A172 (cell line): ENCODE results near the gene LPCAT3. TPM values are rescaled to one million over a fixed set of nuclear protein-coding genes. Genes with fewer than 3 reads are reported as not detected.

Experiments used
- DNase-seq: peaks from one replicate; pipeline ENCODE4 v3.0.0-alpha.2; 2015; ENCODE audit warnings: low spot score
- total RNA-seq: library from RNA; depleted of rRNA; stranded (reverse); fragments of >200 nt; shearing (Covaris generic); gene quantifications from 2 replicates; pipeline ENCODE4 v1.2.3, GENCODE V29; 2014; rRNA removed

LPCAT3 gene
- total RNA-seq, 1 experiment from 2014 or later: 9.2 TPM

GRCh38 chr12:6937481-6938352 lies 80.6 kb downstream of the LPCAT3 start:
- DNase-seq: no peak

- DNase-seq: no peak
Observed at GRCh38 chr12:6936636-6937480, 81.4 kb downstream of the LPCAT3 start.

GRCh38 chr12:6936194-6936635 lies 82.1 kb downstream of the LPCAT3 start:
- no peak for DNase-seq

DNA sequence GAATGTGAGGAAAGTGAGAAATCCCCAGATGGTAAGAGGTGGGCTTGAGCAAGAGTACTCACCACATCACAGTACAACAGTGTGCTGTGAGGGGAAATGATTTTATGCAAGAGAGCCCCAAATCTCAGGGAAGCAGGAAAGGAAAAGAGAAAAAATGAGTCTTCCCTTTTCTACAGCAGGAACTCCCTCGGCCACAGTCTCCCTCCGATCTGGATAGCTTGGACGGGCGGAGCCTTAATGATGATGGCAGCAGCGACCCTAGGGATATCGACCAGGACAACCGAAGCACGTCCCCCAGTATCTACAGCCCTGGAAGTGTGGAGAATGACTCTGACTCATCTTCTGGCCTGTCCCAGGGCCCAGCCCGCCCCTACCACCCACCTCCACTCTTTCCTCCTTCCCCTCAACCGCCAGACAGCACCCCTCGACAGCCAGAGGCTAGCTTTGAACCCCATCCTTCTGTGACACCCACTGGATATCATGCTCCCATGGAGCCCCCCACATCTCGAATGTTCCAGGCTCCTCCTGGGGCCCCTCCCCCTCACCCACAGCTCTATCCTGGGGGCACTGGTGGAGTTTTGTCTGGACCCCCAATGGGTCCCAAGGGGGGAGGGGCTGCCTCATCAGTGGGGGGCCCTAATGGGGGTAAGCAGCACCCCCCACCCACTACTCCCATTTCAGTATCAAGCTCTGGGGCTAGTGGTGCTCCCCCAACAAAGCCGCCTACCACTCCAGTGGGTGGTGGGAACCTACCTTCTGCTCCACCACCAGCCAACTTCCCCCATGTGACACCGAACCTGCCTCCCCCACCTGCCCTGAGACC lies 82.7 kb downstream of the LPCAT3 start:
- no peak for DNase-seq

GRCh38 chr12:6934110-6934509 lies 84.2 kb downstream of the LPCAT3 start:
- peak; percentile 33 for DNase-seq

DNA sequence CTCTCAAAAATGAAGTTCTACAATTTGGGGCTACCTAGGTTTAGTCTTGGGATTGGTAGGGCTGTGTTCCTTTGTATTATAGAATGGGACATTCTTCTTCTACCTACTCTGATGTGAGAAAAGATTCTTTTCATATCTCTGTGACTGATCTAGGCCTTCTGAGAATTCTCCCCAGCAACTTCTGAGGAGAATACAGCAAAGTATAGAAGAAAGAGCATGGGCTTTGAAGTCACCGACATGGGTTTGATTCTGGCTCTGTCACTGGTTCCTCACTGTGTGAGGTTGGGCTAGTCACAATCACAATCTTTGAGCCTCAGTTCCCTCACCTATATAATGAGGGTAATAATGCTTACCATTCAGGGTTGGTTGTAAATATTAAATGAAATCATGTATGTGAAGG lies 85.5 kb downstream of the LPCAT3 start:
- DNase-seq: no peak

- DNase-seq: no peak
Observed at GRCh38 chr12:6929466-6930452, 88.5 kb downstream of the LPCAT3 start.

DNA sequence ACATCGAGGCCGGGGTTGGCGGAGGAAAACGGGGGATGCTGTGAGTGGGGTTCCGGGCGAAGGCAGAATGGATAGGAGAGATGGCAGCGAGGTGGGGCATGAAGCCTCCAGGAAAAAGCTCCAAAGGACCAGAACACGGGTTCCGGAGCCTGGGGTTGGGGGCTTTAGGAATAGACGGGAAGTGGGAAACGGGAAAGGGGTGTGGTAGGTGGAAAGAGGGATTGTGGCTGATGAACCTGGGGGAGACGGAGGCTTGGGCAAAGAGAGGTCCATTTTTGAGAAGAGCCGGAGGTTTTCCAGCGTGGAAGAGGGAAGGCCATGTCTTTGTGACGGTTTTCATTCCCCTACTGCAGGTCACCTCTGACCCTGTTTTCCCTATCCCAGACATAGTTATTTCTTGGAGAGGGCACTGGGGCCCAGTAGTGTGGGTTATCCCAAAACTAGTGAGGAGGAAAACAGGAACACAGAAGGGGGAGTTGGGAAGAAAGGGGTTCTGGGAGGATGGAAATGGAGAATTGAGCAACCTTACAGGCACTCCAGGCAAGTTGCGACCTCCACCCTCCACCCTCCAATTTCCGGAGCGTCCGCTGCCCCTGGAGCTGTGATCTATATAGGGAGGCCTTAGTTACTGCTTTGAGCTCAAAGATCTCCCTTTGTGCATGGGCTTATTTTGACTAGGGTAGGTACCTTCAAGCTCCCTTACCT lies 89.4 kb downstream of the LPCAT3 start:
- DNase-seq: no peak

GRCh38 chr12:6928022-6928702 lies 90.1 kb downstream of the LPCAT3 start:
- DNase-seq: no peak

DNA sequence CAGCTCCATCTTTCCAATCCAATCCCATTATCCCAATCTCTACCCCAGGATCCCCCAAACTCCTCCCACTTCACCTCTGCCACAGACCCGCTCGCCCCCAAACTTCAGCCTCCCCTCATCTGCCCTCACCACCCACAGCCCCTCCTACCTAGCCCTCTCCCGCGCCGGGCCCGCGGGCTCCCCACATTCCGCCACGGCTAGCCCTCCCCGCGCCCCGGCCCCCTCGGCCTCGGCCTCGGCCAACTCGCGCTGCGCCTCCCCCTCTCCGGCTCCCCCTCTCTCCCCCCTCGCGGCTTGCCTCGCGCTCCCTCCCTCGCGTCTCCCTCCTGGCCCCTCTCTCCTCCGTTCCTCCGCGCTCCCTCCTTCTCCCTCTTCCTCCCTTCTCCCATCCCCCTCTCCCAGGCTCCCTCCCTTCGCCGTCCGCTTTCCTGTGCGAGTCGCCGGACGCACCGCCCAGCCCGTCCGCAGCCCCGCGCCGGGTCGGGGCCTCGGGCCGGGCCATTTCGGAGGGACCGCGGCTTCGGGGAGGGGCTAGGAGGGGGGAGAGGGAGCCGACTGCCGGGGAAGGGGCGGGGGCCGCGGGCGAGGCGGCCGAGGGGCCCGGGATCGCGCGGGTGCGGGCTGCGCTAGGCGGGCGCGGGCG lies 90.8 kb downstream of the LPCAT3 start, which contains the start of gene ATN1:
Gene ATN1, plus strand, starts transcription at position 581 of the 643 bp plus-strand sequence. CDS start 6,043 bp downstream, outside the sequence.
- no peak for DNase-seq

Other genes with a start within 250 kb of the LPCAT3 start
- not detected in 2 replicates for gene LAG3, start 246.0 kb downstream of the LPCAT3 start, total RNA-seq
- gene CD4, start 228.9 kb downstream of the LPCAT3 start, total RNA-seq: not detected in 2 replicates
- 5.3 and 12.3 TPM in 2 replicates for gene GPR162, start 196.7 kb downstream of the LPCAT3 start, total RNA-seq
- 6.9 and 7.4 TPM in 2 replicates for gene P3H3, start 190.1 kb downstream of the LPCAT3 start, total RNA-seq
- 0.19 and 5.1 TPM in 2 replicates for gene GNB3, start 177.6 kb downstream of the LPCAT3 start, total RNA-seq
- gene CDCA3, start 167.2 kb downstream of the LPCAT3 start, total RNA-seq: 30.8 and 52.8 TPM in 2 replicates
- gene USP5, start 166.3 kb downstream of the LPCAT3 start, total RNA-seq: 87.3 and 104 TPM in 2 replicates
- 675 and 790 TPM in 2 replicates for gene TPI1, start 150.9 kb downstream of the LPCAT3 start, total RNA-seq
- 7.9 and 10.2 TPM in 2 replicates for gene SPSB2, start 145.2 kb downstream of the LPCAT3 start, total RNA-seq
- 8.3 and 14.4 TPM in 2 replicates for gene LRRC23, start 113.7 kb downstream of the LPCAT3 start, total RNA-seq
- 21.5 and 24.7 TPM in 2 replicates for gene ENO2, start 103.9 kb downstream of the LPCAT3 start, total RNA-seq
- 3.1 and 6.6 TPM in 2 replicates for gene ATN1, start 90.5 kb downstream of the LPCAT3 start, total RNA-seq
- gene RNU7-1, start 74.7 kb downstream of the LPCAT3 start, total RNA-seq: not detected in 2 replicates
- gene C12orf57, start 74.5 kb downstream of the LPCAT3 start, total RNA-seq: 1.8 TPM in 1 of 2 replicates, not detected in the other
- 0.31 and 0.48 TPM in 2 replicates for gene PTPN6, start 67.1 kb downstream of the LPCAT3 start, total RNA-seq
- gene PHB2, start 47.8 kb downstream of the LPCAT3 start, total RNA-seq: 172 and 183 TPM in 2 replicates
- gene EMG1, start 47.6 kb downstream of the LPCAT3 start, total RNA-seq: 42.6 and 50.5 TPM in 2 replicates
- 20.3 and 39.8 TPM in 2 replicates for gene C1S, start 42.2 kb upstream of the LPCAT3 start, total RNA-seq
- 10.7 and 16.0 TPM in 2 replicates for gene C1R, start 74.0 kb upstream of the LPCAT3 start, total RNA-seq
- 5.8 and 11.0 TPM in 2 replicates for gene C1RL, start 90.7 kb upstream of the LPCAT3 start, total RNA-seq
- 0.31 TPM in 1 of 2 replicates, not detected in the other for gene RBP5, start 110.4 kb upstream of the LPCAT3 start, total RNA-seq
- 8.5 and 15.6 TPM in 2 replicates for gene CLSTN3, start 111.9 kb upstream of the LPCAT3 start, total RNA-seq
- 18.9 and 21.0 TPM in 2 replicates for gene PEX5, start 171.2 kb upstream of the LPCAT3 start, total RNA-seq